Stimulated activated memory B cell treated with anti-CD40 and anti-IgM and Interleukin-4, amounts not matched to agents 10 μg/mL and 1 μg/mL and 100 μg/mL, for 72 hours (primary cell): ENCODE results near the gene CES3.
A peak's percentile ranks its signal among the peaks of the same experiment; 100 is the strongest.
"Not testable (repeated sequence)": the region's sequence is repeated elsewhere in the genome, so short reads cannot be mapped to it uniquely, and the experiment has no call there.

Experiments
- ATAC-seq: fragments of 150-1000 bp; cut with Tn5 transposase; 2 replicates; pipeline ENCODE4 v1.10.0; 2021
- H3K27ac Mint-ChIP-seq: one replicate; pipeline ENCODE4 v1.8.0; 2022; ENCODE audit warnings: mild to moderate bottlenecking, mixed read lengths
- H3K27me3 Mint-ChIP-seq: one replicate; pipeline ENCODE4 v1.8.0; 2022; ENCODE audit warnings: mixed read lengths
- H3K36me3 Mint-ChIP-seq: one replicate; pipeline ENCODE4 v1.8.0; 2022; ENCODE audit warnings: mixed read lengths
- H3K4me1 Mint-ChIP-seq: one replicate; pipeline ENCODE4 v1.8.0; 2022; ENCODE audit warnings: mixed read lengths
- H3K4me3 Mint-ChIP-seq: one replicate; pipeline ENCODE4 v1.8.0; 2022; ENCODE audit warnings: mild to moderate bottlenecking, moderate library complexity, mixed read lengths
- H3K9me3 Mint-ChIP-seq: one replicate; pipeline ENCODE4 v1.8.0; 2022; ENCODE audit warnings: mixed read lengths

The CES3 gene

DNA sequence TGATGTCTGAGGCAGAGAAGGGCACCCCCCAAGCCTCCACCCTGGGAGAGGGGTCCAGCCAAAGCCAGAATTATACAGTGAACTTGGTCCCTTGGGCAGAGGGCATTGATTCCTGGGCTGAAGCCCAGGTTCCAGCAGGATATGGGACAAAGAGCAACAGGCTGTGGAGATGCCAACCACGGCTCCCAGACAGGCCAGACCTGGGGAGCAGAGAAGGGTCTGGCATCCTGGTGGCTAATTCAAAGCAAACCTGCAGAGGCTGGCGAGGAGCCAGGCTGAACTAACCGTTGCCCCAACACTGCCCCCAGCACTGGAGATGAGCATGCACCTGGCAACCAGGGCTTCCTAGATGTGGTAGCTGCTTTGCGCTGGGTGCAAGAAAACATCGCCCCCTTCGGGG lies 3.0 kb downstream of the CES3 start:
- no peaks in the 10 kb centered on the region for H3K27me3 Mint-ChIP-seq

DNA sequence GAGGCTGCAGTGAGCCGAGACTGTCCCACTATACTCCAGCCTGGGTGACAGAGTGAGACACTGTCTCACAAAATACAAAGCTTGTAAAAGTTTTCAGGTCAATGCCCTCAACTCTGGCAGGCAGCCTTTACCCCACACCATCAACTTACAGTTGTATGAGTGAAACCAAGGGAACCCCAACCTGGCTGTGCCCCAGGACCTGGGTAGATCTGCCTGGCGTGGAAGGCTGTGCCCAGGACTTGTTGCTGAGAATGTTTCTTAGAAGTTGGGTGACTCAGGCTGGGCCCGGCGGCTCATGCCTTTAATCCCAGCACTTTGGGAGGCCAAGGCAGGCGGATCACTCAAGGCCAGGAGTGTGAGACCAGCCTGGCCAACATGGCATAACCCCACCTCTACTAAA lies 7.8 kb downstream of the CES3 start:
- H3K36me3 Mint-ChIP-seq, result no peaks in the 10 kb centered on the region
- no peak overlapping the region for H3K4me3 Mint-ChIP-seq
- H3K4me1 Mint-ChIP-seq, result no peaks in the 10 kb centered on the region
- H3K27me3 Mint-ChIP-seq, result no peaks in the 10 kb centered on the region
- H3K27ac Mint-ChIP-seq, result no peak overlapping the region
- no peaks in the 10 kb centered on the region for H3K9me3 Mint-ChIP-seq
- ATAC-seq, result no peak

More for the DNA sequence above, 3.0 kb downstream of the CES3 start:
- Mint-ChIP-seq H3K36me3 (no peaks in the 10 kb centered on the region), H3K9me3 (no peaks in the 10 kb centered on the region), H3K27ac (no peak overlapping the region), H3K4me1 (peaks cover 19% of the 10 kb centered on the region), H3K4me3 (no peak overlapping the region)
- ATAC-seq, result no peak

DNA sequence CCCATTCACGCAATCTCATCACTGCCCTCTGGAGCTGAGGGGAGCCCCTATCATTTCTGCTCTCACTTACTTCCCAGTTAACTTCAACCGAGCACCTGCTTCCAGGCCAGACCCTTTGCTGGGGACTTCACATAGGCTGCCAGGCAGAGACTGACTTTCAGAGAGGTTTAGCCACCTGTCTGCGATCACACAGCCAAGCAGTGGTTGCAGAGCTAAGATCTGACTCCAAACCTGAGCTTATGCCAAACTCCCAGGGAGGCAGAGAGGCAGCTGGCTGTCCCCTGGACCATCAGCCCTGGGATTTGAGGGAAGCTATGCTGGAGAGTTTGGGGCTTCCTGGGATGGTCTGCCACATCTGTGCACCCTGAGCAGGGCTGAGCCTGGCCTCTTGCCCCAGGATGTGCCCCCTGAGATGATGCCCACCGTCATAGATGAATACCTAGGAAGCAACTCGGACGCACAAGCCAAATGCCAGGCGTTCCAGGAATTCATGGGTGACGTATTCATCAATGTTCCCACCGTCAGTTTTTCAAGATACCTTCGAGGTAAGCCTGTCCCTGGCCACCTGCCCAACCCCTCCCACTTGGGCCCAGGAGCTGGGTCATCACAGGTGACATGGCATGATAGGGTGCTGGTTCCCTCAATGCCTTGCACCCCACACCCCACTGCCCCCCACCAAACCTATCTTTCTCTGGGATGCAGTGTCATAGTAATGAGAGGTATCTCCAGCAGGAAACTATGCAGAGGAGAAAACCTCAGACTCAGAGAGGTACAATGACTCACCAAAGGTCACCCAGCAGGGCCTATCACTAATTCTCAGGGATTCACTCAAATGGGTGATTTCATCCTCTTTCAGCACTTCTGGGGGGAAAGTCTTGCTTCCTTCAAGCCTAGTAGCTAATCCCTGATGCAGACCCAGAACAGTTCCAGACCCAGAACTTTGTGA lies 10.0 kb downstream of the CES3 start:
- H3K4me3 Mint-ChIP-seq, result no peak overlapping the region
- H3K36me3 Mint-ChIP-seq, result no peaks in the 10 kb centered on the region
- H3K27ac Mint-ChIP-seq, result no peak overlapping the region
- peaks cover 11% of the 10 kb centered on the region for H3K27me3 Mint-ChIP-seq
- no peaks in the 10 kb centered on the region for H3K9me3 Mint-ChIP-seq
- no peaks in the 10 kb centered on the region for H3K4me1 Mint-ChIP-seq
- no peak for ATAC-seq

DNA sequence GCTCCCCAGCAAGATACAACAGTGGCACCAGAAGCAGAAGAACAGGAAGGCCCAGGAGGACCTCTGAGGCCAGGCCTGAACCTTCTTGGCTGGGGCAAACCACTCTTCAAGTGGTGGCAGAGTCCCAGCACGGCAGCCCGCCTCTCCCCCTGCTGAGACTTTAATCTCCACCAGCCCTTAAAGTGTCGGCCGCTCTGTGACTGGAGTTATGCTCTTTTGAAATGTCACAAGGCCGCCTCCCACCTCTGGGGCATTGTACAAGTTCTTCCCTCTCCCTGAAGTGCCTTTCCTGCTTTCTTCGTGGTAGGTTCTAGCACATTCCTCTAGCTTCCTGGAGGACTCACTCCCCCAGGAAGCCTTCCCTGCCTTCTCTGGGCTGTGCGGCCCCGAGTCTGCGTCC lies 11.9 kb downstream of the CES3 start:
- Mint-ChIP-seq H3K27me3 (peaks cover 30% of the 10 kb centered on the region), H3K36me3 (no peaks in the 10 kb centered on the region), H3K27ac (no peak overlapping the region), H3K4me3 (no peak overlapping the region), H3K9me3 (no peaks in the 10 kb centered on the region), H3K4me1 (peaks cover 6% of the 10 kb centered on the region)
- ATAC-seq, result no peak

DNA sequence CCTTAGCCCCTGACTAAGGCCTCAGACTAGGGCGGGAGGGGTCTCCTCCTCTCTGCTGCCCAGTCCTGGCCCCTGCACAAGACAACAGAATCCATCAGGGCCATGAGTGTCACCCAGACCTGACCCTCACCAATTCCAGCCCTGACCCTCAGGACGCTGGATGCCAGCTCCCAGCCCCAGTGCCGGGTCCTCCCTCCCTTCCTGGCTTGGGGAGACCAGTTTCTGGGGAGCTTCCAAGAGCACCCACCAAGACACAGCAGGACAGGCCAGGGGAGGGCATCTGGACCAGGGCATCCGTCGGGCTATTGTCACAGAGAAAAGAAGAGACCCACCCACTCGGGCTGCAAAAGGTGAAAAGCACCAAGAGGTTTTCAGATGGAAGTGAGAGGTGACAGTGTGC lies 12.7 kb downstream of the CES3 start:
- peaks cover 30% of the 10 kb centered on the region for H3K27me3 Mint-ChIP-seq
- no peaks in the 10 kb centered on the region for H3K9me3 Mint-ChIP-seq
- no peak for ATAC-seq
- H3K4me1 Mint-ChIP-seq, result peaks cover 6% of the 10 kb centered on the region
- H3K4me3 Mint-ChIP-seq, result no peak overlapping the region
- H3K36me3 Mint-ChIP-seq, result no peaks in the 10 kb centered on the region
- H3K27ac Mint-ChIP-seq, result no peak overlapping the region

DNA sequence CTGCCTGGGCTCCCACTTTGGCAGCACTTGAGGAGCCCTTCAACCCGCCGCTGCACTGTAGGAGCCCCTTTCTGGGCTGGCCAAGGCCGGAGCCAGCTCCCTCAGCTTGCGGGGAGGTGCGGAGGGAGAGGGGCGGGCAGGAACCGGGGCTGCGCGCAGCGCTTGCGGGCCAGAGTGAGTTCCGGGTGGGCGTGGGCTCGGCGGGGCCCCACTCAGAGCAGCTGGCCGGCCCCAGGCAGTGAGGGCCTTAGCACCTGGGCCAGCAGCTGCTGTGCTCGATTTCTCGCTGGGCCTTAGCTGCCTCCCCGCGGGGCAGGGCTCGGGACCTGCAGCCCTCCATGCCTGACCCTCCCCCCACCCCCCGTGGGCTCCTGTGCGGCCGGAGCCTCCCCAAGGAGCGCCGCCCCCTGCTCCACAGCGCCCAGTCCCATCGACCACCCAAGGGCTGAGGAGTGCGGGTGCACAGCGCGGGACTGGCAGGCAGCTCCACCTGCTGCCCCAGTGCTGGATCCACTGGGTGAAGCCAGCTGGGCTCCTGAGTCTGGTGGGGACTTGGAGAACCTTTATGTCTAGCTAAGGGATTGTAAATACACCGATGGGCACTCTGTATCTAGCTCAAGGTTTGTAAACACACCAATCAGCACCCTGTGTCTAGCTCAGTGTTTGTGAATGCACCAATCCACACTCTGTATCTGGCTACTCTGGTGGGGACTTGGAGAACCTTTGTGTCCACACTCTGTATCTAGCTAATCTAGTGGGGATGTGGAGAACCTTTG lies 13.3 kb downstream of the CES3 start:
- H3K36me3 Mint-ChIP-seq, H3K9me3 Mint-ChIP-seq, H3K27ac Mint-ChIP-seq, H3K4me1 Mint-ChIP-seq, H3K4me3 Mint-ChIP-seq, ATAC-seq: not testable (repeated sequence)
- peaks cover 30% of the 10 kb centered on the region for H3K27me3 Mint-ChIP-seq

DNA sequence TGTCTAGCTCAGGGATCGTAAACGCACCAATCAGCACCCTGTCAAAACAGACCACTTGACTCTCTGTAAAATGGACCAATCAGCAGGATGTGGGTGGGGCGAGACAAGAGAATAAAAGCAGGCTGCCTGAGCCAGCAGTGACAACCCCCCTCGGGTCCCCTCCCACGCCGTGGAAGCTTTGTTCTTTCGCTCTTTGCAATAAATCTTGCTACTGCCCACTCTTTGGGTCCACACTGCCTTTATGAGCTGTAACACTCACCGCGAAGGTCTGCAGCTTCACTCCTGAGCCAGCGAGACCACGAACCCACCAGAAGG lies 13.8 kb downstream of the CES3 start:
- peaks cover 30% of the 10 kb centered on the region for H3K27me3 Mint-ChIP-seq
- H3K9me3 Mint-ChIP-seq, H3K27ac Mint-ChIP-seq, H3K4me3 Mint-ChIP-seq, ATAC-seq, H3K4me1 Mint-ChIP-seq, H3K36me3 Mint-ChIP-seq: not testable (repeated sequence)

DNA sequence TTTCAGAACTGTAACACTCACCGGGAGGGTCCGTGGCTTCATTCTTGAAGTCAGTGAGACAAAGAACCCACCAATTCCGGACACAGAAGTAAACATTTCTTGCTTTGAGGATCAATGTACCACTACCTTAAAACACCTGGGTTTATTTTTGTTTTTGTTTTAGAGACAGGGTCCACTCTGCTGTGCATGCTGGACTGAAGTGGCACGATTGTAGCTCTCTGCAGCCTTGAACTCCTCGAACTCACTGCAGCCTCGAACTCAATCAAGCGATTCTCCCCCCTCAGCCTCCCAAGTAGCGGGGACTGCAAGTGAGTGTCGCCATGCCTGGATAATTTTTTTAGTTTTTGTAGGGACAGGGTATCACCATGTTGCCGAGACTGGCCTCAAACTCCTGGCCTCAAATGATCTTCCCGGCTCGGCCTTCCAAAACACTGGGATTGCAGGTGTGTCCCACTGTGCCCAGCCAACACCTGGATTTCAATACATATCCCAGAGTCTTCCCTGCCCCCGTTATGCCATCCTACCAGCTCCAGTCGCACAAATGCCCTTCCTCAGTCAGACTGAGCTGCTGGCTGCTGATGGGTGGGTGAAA lies 14.3 kb downstream of the CES3 start:
- peaks cover 30% of the 10 kb centered on the region for H3K27me3 Mint-ChIP-seq
- no peaks in the 10 kb centered on the region for H3K36me3 Mint-ChIP-seq
- no peak overlapping the region for H3K27ac Mint-ChIP-seq
- H3K9me3 Mint-ChIP-seq, result no peaks in the 10 kb centered on the region
- ATAC-seq, result no peak
- peaks cover 6% of the 10 kb centered on the region for H3K4me1 Mint-ChIP-seq
- H3K4me3 Mint-ChIP-seq, result no peak overlapping the region

DNA sequence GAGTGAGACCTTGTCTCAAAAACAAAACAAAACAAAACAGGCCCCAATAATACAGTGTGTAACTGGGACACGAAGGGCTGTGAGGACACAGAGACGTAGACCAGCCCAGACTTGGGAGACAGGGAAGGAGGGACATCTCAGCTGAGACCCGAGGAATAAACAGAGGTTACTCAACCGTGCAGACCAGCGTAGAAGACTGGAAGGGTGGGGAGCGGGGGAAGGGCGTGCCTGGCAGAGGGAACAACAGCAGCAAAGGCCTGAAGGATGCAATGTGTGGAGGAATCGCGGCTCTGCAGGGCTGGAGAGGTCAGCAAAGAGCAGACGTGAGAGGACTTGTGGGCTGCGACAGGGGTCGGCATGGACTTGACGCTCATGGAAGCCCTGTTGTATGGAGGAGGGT lies 15.7 kb downstream of the CES3 start:
- H3K4me1 Mint-ChIP-seq, result peaks cover 6% of the 10 kb centered on the region
- ATAC-seq, result no peak
- H3K27ac Mint-ChIP-seq, result no peak overlapping the region
- no peak overlapping the region for H3K4me3 Mint-ChIP-seq
- H3K9me3 Mint-ChIP-seq, result no peaks in the 10 kb centered on the region
- peaks cover 30% of the 10 kb centered on the region for H3K27me3 Mint-ChIP-seq
- no peaks in the 10 kb centered on the region for H3K36me3 Mint-ChIP-seq

DNA sequence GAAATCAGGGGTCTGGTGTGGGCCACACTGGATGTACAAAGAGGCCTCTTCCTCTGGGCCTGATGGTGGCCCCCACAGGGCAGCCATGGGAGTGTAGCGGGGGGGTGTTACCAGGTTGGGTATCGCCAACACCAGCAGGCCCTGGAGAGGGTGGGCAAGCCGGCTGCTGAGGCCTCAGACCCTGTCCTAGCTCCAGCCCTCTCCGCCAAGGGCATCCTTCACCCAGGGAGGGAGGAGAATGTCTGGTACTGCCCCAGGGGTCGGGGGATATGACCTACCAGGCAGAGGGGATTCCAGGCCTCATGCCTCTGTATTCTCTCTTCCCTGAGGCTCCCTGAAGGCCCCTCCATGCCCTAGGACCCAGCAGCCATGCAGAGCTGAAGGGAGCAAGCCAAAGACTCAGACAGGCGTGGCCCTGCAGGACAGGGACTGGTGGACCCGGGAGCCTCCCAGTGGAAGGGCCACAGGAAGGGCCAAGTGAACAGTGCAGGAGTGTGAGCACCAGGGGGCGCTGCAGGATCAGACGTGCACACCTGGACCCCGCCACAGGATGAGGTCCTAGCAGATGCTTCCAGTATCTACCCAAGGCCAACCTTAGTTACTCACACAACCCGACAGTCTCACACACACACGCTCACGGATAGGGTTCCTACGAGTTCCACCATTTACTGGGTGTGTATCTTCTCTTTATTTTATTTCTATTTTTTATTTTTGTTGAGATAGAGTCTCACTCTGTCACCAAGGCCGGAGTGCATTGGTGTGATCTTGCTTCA lies 16.5 kb downstream of the CES3 start:
- peak; percentile 93 for ATAC-seq
- Mint-ChIP-seq H3K27ac (no peak overlapping the region), H3K9me3 (no peaks in the 10 kb centered on the region), H3K27me3 (peaks cover 30% of the 10 kb centered on the region), H3K4me1 (peaks cover 6% of the 10 kb centered on the region), H3K36me3 (no peaks in the 10 kb centered on the region), H3K4me3 (no peak overlapping the region)

DNA sequence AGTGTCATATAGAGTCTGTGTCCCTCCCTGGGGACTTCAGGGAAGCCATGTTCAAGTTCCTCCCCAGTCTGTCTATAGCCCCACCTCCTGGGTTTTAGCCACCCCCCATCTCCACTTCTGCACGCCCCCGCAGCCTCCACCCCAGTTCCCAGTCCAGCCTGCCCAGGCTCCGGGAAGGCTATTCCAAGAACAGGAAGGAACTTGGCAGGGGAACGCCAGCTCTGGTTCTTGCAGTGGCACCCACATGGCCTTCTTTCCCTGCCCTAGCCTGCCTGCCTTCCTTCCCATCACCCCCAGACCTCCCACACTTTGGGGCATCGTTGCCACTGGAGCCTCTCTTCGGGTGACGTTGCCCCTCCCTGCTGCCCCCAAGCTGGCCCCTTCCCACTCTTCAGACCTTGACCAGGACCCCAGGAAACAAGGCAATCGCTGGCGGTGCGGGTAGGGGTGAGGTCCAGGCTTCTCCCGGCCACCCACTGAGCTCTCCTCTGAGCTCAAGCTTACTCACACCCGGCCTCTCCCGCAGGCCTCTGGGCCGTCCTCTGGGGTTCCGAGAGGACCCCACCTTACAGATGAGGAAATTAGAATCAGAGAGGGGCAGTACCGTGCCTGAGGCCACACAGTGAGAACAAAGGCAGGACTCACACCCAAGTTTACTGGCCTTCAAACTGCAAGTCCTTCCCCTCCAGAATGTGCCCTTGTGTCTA lies 18.1 kb downstream of the CES3 start:
- no peaks in the 10 kb centered on the region for H3K36me3 Mint-ChIP-seq
- no peak overlapping the region for H3K4me3 Mint-ChIP-seq
- H3K9me3 Mint-ChIP-seq, result no peaks in the 10 kb centered on the region
- no peak overlapping the region for H3K27ac Mint-ChIP-seq
- no peak for ATAC-seq
- H3K4me1 Mint-ChIP-seq, result peaks cover 6% of the 10 kb centered on the region
- H3K27me3 Mint-ChIP-seq, result peaks cover 30% of the 10 kb centered on the region

DNA sequence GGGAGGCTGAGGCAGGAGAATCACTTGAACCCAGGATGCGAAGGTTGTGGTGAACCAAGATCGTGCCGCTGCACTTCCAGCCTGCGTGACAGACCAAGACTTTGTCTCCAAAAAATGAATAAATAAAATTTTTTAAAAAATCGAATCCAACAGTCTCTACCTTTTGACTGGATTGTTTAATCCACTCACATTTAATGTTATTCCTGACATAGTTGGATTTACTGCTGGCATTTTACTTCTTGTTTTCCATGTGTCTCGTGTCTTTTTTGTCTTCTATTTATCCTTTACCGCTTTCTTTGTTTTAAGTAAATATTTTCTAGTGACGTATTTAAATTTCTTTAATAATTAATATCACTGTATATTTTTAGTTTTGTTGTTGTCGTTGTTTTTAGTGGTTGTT lies 22.0 kb downstream of the CES3 start:
- H3K27ac Mint-ChIP-seq, result no peak overlapping the region
- H3K4me1 Mint-ChIP-seq, result no peaks in the 10 kb centered on the region
- no peaks in the 10 kb centered on the region for H3K9me3 Mint-ChIP-seq
- no peak overlapping the region for H3K4me3 Mint-ChIP-seq
- ATAC-seq, result no peak
- no peaks in the 10 kb centered on the region for H3K36me3 Mint-ChIP-seq
- peaks cover 9% of the 10 kb centered on the region for H3K27me3 Mint-ChIP-seq

DNA sequence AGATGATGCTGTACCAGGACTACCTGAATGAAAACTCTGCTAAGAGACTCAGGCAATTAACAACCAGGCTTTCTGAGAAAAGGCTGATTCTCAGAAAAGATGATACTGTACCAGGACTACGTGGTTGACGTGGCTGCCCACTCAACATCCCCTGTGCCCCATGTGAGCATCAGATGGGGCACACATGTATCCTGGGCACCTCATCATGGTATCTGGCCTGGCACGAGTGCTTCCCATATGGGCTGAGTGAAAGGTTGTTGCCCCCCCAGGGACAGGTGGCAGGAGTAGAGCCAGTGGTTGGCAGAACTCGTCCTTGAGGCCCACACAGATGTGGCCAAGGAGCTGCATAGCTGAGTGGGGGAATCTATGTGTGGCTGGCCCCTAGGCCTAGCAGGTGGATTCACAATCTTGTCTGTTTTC lies 23.8 kb downstream of the CES3 start:
- Mint-ChIP-seq H3K4me3 (no peak overlapping the region), H3K27ac (no peak overlapping the region), H3K9me3 (no peaks in the 10 kb centered on the region), H3K4me1 (no peaks in the 10 kb centered on the region), H3K27me3 (peaks cover 9% of the 10 kb centered on the region), H3K36me3 (no peaks in the 10 kb centered on the region)
- no peak for ATAC-seq

DNA sequence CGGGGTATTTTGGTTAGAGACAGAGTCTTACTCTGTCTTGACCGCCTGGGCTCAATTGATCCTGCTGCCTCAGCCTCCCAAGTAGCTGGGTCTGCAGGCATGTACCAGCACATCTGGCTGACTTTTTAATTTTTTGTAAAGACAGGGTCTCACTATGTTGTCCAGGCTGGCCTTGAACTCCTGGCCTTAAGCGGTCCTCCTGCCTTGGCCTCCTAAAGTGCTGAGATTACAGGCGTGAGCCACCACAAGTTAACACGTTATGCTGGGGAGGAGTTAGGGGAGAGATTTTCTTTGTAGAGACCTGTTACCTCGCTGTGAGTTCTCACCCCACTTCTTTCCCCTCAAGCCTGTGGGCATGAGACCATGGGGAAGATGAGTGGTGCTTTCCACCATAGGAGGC lies 25.5 kb downstream of the CES3 start:
- Mint-ChIP-seq H3K27me3 (peaks cover 10% of the 10 kb centered on the region), H3K36me3 (no peaks in the 10 kb centered on the region), H3K27ac (no peak overlapping the region), H3K9me3 (no peaks in the 10 kb centered on the region), H3K4me1 (no peaks in the 10 kb centered on the region), H3K4me3 (no peak overlapping the region)
- no peak for ATAC-seq
